HEK293 (cell line): ENCODE results near the gene CCSER1.

Experiments used
- CTCF ChIA-PET: fragments of 350-600 bp; formaldehyde crosslinking; extraction: SDS; loops from one replicate; lab custom pipeline; 2021; ENCODE audit warnings: antibody characterized with exemption; lab: Yijun Ruan, JAX
- POLR2A ChIA-PET: fragments of 300-600 bp; formaldehyde crosslinking; extraction: SDS; loops from one replicate; lab custom pipeline; 2020; ENCODE audit warnings: antibody characterized with exemption, inconsistent platforms; lab: Yijun Ruan, JAX
- H3K27ac ChIP-seq: fragments of 200-500 bp; sonication (Bioruptor generic); 2 replicates; pipeline ENCODE4 v1.5.1; 2014; ENCODE audit warnings: low read depth, low read length, control low read depth, inconsistent platforms; ENCODE audit errors: extremely low read depth
- H3K36me3 ChIP-seq, 2 experiments: fragments of 200-500 bp in 1 of 2; sonication (Bioruptor generic) in 1 of 2; 1 replicate in 1 of 2; 2 replicates in 1 of 2; pipeline ENCODE4 v1.5.1; 2014 to 2017; ENCODE audit warnings: inconsistent platforms in 2 of 2, low read length in 2 of 2; ENCODE audit not compliant: control insufficient read depth in 2 of 2, insufficient read depth in 1 of 2
- H3K4me1 ChIP-seq: fragments of 200-500 bp; sonication (Bioruptor generic); 2 replicates; pipeline ENCODE4 v1.5.1; 2014; ENCODE audit warnings: mild to moderate bottlenecking, low read length, inconsistent platforms; ENCODE audit not compliant: control insufficient read depth, insufficient read depth
- H3K4me3 ChIP-seq: 2 replicates; pipeline ENCODE4 v1.5.1; 2011; ENCODE audit warnings: low read depth, mild to moderate bottlenecking, control low read depth, low read length, moderate library complexity
- H3K9me3 ChIP-seq: fragments of 200-500 bp; sonication (Bioruptor generic); 2 replicates; pipeline ENCODE4 v1.5.1; 2014; ENCODE audit warnings: low read depth, low read length, inconsistent platforms; ENCODE audit not compliant: control insufficient read depth, insufficient read depth
- SCRT2 ChIP-seq: fragments of 450-650 bp; formaldehyde crosslinking; IDR thresholded peaks from 2 replicates; pipeline ENCODE4 v1.5.1; 2016; ENCODE audit warnings: missing biosample characterization, missing genetic modification characterization
- SETDB1 ChIP-seq: IDR thresholded peaks from one replicate; pipeline ENCODE4 v1.6.1; 2017; ENCODE audit warnings: mild to moderate bottlenecking, low read length, moderate library complexity, mixed read lengths; ENCODE audit not compliant: insufficient read length
- SP7 ChIP-seq: fragments of 450-650 bp; formaldehyde crosslinking; IDR thresholded peaks from 2 replicates; pipeline ENCODE4 v1.5.1; 2016; ENCODE audit warnings: missing biosample characterization, missing genetic modification characterization
- TRIM28 ChIP-seq: IDR thresholded peaks from 2 replicates; pipeline ENCODE4 v1.6.1; 2011; ENCODE audit warnings: low read length, control low read depth, borderline replicate concordance
- ZBTB48 ChIP-seq: fragments of 450-650 bp; formaldehyde crosslinking; IDR thresholded peaks from 2 replicates; pipeline ENCODE4 v1.5.1; 2016; ENCODE audit warnings: missing biosample characterization, missing genetic modification characterization
- ZFHX2 ChIP-seq: fragments of 450-650 bp; formaldehyde crosslinking; conservative IDR thresholded peaks from 2 replicates; pipeline ENCODE4 v1.5.1; 2016; ENCODE audit warnings: missing biosample characterization, missing genetic modification characterization
- ZNF221 ChIP-seq: fragments of 450-650 bp; formaldehyde crosslinking; IDR thresholded peaks from 2 replicates; pipeline ENCODE4 v1.5.1; 2017; ENCODE audit warnings: missing biosample characterization, missing genetic modification characterization, borderline replicate concordance
- ZNF24 ChIP-seq: fragments of 450-650 bp; formaldehyde crosslinking; IDR thresholded peaks from 2 replicates; pipeline ENCODE4 v1.5.1; 2016; ENCODE audit warnings: missing biosample characterization, missing genetic modification characterization
- ZNF266 ChIP-seq: fragments of 450-650 bp; formaldehyde crosslinking; IDR thresholded peaks from 2 replicates; pipeline ENCODE4 v1.5.1; 2016; ENCODE audit warnings: missing biosample characterization, missing genetic modification characterization, low read depth
- ZNF311 ChIP-seq: fragments of 450-650 bp; formaldehyde crosslinking; IDR thresholded peaks from 2 replicates; pipeline ENCODE4 v1.5.1; 2017; ENCODE audit warnings: missing biosample characterization, missing genetic modification characterization, borderline replicate concordance
- ZNF391 ChIP-seq: fragments of 450-650 bp; formaldehyde crosslinking; IDR thresholded peaks from 2 replicates; pipeline ENCODE4 v1.5.1; 2016; ENCODE audit warnings: low read depth, missing biosample characterization, missing genetic modification characterization, borderline replicate concordance
- ZNF426 ChIP-seq: fragments of 450-650 bp; formaldehyde crosslinking; IDR thresholded peaks from 2 replicates; pipeline ENCODE4 v1.5.1; 2017; ENCODE audit warnings: missing biosample characterization, missing genetic modification characterization, mild to moderate bottlenecking, inconsistent platforms, moderate library complexity
- ZNF433 ChIP-seq: fragments of 450-650 bp; formaldehyde crosslinking; IDR thresholded peaks from 2 replicates; pipeline ENCODE4 v1.5.1; 2016; ENCODE audit warnings: missing biosample characterization, missing genetic modification characterization, low read depth
- ZNF561 ChIP-seq: fragments of 450-650 bp; IDR thresholded peaks from 2 replicates; pipeline ENCODE4 v1.5.1; 2018; ENCODE audit warnings: missing biosample characterization, missing genetic modification characterization, borderline replicate concordance
- ZNF585B ChIP-seq: fragments of 450-650 bp; formaldehyde crosslinking; IDR thresholded peaks from 2 replicates; pipeline ENCODE4 v1.5.1; 2016; ENCODE audit warnings: missing biosample characterization, missing genetic modification characterization
- ZNF777 ChIP-seq: fragments of 450-650 bp; formaldehyde crosslinking; IDR thresholded peaks from 2 replicates; pipeline ENCODE4 v1.5.1; 2017; ENCODE audit warnings: missing biosample characterization, missing genetic modification characterization, borderline replicate concordance
- TF ChIP-seq, protein P1 (sequence below): fragments of 450-650 bp; formaldehyde crosslinking; IDR thresholded peaks from 2 replicates; pipeline ENCODE4 v1.5.1; 2016; ENCODE audit warnings: missing biosample characterization, missing genetic modification characterization
- TF ChIP-seq, protein P2 (sequence below): fragments of 450-650 bp; formaldehyde crosslinking; IDR thresholded peaks from 2 replicates; pipeline ENCODE4 v1.5.1; 2016; ENCODE audit warnings: missing biosample characterization, missing genetic modification characterization
- TF ChIP-seq, protein P3 (sequence below): IDR thresholded peaks from 2 replicates; pipeline ENCODE4 v1.6.1; 2011; ENCODE audit warnings: mild to moderate bottlenecking, low read depth, low read length, borderline replicate concordance

Gene CCSER1

DNA sequence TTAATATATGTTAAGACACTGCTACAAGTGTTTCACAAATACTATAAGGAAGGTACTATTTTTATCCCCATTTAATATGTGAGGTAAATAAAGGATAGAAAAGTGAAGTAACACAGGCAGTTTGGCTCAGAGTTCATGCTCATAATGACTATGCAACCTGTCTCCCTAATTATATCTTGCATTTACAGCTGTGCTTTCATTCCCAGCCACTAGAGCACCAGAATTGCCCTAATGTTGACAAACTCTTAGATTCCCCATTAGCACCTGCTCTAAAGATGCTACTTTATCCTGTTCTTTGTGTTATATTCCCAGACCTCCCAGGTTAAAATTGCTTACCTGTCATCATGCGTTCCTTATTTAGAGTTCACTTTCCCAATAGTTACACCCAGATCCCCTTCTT, 833.6 kb downstream of the CCSER1 start (continued):
- TF ChIP-seq, protein P1, sequence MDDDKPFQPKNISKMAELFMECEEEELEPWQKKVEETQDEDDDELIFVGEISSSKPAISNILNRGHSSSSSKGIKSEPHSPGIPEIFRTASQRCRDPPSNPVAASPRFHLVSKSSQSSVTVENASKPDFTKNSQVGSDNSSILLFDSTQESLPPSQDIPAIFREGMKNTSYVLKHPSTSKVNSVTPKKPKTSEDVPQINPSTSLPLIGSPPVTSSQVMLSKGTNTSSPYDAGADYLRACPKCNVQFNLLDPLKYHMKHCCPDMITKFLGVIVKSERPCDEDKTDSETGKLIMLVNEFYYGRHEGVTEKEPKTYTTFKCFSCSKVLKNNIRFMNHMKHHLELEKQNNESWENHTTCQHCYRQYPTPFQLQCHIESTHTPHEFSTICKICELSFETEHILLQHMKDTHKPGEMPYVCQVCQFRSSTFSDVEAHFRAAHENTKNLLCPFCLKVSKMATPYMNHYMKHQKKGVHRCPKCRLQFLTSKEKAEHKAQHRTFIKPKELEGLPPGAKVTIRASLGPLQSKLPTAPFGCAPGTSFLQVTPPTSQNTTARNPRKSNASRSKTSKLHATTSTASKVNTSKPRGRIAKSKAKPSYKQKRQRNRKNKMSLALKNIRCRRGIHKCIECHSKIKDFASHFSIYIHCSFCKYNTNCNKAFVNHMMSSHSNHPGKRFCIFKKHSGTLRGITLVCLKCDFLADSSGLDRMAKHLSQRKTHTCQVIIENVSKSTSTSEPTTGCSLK (tag by site-specific recombination), result no peak
- TF ChIP-seq ZNF777 (tag by site-specific recombination), result no peak
- TF ChIP-seq ZNF391 (tag by site-specific recombination), result no peak
- TF ChIP-seq ZNF561 (tag by site-specific recombination), result no peak
- TF ChIP-seq, protein P2, sequence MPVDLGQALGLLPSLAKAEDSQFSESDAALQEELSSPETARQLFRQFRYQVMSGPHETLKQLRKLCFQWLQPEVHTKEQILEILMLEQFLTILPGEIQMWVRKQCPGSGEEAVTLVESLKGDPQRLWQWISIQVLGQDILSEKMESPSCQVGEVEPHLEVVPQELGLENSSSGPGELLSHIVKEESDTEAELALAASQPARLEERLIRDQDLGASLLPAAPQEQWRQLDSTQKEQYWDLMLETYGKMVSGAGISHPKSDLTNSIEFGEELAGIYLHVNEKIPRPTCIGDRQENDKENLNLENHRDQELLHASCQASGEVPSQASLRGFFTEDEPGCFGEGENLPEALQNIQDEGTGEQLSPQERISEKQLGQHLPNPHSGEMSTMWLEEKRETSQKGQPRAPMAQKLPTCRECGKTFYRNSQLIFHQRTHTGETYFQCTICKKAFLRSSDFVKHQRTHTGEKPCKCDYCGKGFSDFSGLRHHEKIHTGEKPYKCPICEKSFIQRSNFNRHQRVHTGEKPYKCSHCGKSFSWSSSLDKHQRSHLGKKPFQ (tag by site-specific recombination), result no peak
- TF ChIP-seq ZNF266 (tag by site-specific recombination), result no peak
- no peak for TF ChIP-seq ZNF221 (tag by site-specific recombination)

DNA sequence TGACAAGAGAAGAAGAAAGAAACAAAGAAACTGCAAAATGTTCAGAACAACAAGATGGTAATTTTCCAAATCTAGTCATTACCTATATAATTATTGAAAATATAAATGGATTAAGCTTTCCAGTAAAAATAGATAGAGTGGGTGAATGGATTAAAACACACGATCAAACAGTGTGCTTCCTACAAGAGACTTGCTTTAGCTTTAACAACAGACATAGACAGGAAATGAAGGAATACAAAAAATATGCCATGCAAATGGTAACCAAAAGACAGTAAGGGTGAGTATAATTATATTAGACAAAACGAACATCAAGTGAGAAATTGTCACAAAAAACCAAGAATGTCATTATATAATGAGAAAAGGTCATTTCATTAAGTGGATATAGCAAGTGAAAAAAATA, 842.8 kb downstream of the CCSER1 start:
- ChIA-PET POLR2A (no interaction called here), CTCF (no interaction called here)
- no peaks in the 10 kb centered on the region for H3K36me3 ChIP-seq
- H3K27ac ChIP-seq, result no peak overlapping the region
- H3K4me1 ChIP-seq, result no peaks in the 10 kb centered on the region
- peak; percentile 94 for TF ChIP-seq SETDB1
- TF ChIP-seq SP7 (tag by site-specific recombination), result no peak
- TF ChIP-seq, protein P3, sequence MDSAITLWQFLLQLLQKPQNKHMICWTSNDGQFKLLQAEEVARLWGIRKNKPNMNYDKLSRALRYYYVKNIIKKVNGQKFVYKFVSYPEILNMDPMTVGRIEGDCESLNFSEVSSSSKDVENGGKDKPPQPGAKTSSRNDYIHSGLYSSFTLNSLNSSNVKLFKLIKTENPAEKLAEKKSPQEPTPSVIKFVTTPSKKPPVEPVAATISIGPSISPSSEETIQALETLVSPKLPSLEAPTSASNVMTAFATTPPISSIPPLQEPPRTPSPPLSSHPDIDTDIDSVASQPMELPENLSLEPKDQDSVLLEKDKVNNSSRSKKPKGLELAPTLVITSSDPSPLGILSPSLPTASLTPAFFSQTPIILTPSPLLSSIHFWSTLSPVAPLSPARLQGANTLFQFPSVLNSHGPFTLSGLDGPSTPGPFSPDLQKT, result no peak
- TF ChIP-seq ZBTB48 (tag by site-specific recombination), result no peak
- no peak for TF ChIP-seq ZFHX2 (tag by site-specific recombination)
- no peak for TF ChIP-seq ZNF426 (tag by site-specific recombination)
- H3K4me3 ChIP-seq, result no peak overlapping the region
- no peaks in the 10 kb centered on the region for H3K9me3 ChIP-seq

DNA sequence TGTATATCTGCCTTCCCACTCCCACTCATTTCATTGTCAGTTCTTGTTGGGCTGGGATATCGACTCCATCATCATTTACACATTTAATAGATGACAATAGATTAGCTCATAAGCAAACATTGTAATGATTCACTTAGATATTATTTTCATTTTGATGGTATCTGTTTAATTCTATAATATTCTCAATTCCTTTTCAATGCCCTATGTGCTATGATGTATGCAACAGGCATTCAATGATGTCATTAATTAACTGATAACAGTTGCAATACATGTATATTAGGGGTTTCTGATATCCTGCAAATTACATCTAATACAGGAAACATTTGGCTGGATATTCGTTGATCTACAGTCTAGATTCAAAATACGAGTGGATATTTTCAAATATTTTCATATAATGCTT, 850.5 kb downstream of the CCSER1 start:
- no peaks in the 10 kb centered on the region for H3K9me3 ChIP-seq
- TF ChIP-seq TRIM28 (no peak), SCRT2 (tag by site-specific recombination) (no peak), ZNF585B (tag by site-specific recombination) (no peak), ZNF311 (tag by site-specific recombination) (no peak), ZNF433 (tag by site-specific recombination) (no peak), ZNF24 (tag by site-specific recombination) (no peak), ZNF266 (tag by site-specific recombination) (no peak)
- POLR2A ChIA-PET, result no interaction called here
- CTCF ChIA-PET, result no interaction called here
- no peaks in the 10 kb centered on the region for H3K4me1 ChIP-seq
- H3K27ac ChIP-seq, result no peak overlapping the region
- H3K36me3 ChIP-seq, result no peaks in the 10 kb centered on the region
- H3K4me3 ChIP-seq, result no peak overlapping the region
